ENCODE results near the gene CCDC88B.
A peak's percentile ranks its signal among the peaks of the same experiment; 100 is the strongest.

The CCDC88B gene

DNA sequence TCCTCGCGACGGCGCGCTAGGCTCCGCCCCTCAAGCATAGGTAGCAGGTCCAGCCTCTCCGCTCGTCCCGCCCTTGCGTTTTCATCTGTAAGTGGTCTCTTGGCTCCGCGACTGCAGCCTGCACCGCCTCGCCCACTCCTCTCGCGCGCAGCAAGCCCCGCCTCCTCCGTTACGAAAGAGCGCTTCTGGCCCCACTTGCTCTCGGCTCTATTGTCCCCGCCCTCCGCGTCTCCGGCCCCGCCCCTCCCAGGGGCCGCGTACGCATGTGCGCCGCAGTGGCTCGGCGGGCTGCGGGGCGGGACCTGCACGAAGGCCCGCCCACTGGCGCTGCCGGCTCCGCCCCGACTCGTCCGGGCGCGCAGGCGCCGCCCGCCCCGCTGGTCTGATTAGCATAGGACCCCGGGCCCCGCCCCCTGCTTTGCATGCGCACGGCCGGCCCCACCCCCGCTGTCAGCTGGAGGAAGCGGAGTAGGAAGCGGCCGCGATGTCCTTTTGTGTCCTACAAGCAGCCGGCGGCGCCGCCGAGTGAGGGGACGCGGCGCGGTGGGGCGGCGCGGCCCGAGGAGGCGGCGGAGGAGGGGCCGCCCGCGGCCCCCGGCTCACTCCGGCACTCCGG lies 34.8 kb upstream of the CCDC88B start, which contains the start of gene ESRRA:
TSS of gene ESRRA (plus strand) at position 450 of the 616 bp plus-strand sequence. CDS start 1,656 bp downstream, outside the sequence.
- Histone ChIP-seq H3K36me3 (ENCODE audit: insufficient read depth, low read length) (no peaks in the 10 kb centered on the region), H2AFZ (ENCODE audit: low read length) (peak within 1 kb of the TSS; percentile 79)

GRCh38 chr11:64305691-64306562 lies 34.1 kb upstream of the CCDC88B start:
- TF ChIP-seq EZH2phosphoT487 (IDR thresholded peaks at IDR 0.05; ENCODE audit: borderline replicate concordance): no peak
- TF ChIP-seq, protein P1, sequence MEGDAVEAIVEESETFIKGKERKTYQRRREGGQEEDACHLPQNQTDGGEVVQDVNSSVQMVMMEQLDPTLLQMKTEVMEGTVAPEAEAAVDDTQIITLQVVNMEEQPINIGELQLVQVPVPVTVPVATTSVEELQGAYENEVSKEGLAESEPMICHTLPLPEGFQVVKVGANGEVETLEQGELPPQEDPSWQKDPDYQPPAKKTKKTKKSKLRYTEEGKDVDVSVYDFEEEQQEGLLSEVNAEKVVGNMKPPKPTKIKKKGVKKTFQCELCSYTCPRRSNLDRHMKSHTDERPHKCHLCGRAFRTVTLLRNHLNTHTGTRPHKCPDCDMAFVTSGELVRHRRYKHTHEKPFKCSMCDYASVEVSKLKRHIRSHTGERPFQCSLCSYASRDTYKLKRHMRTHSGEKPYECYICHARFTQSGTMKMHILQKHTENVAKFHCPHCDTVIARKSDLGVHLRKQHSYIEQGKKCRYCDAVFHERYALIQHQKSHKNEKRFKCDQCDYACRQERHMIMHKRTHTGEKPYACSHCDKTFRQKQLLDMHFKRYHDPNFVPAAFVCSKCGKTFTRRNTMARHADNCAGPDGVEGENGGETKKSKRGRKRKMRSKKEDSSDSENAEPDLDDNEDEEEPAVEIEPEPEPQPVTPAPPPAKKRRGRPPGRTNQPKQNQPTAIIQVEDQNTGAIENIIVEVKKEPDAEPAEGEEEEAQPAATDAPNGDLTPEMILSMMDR (conservative IDR thresholded peaks at IDR 0.05; ENCODE audit: low read length): peak; percentile 64
- peak overlapping the region; percentile 93 for H3K4me2 ChIP-seq (ENCODE audit: low read depth, low read length, poor library complexity, severe bottlenecking)
- no peaks in the 10 kb centered on the region for H3K27me3 ChIP-seq (ENCODE audit: insufficient read depth, low read length, poor library complexity, severe bottlenecking)
- H3K4me3 ChIP-seq (ENCODE audit: low read length, poor library complexity, severe bottlenecking): peak overlapping the region; percentile 96
- H2AFZ ChIP-seq (ENCODE audit: low read length): peak overlapping the region; percentile 63
- H3K79me2 ChIP-seq (ENCODE audit: insufficient read depth, low read length): peaks cover 30% of the 10 kb centered on the region
- H3K36me3 ChIP-seq (ENCODE audit: insufficient read depth, low read length): no peaks in the 10 kb centered on the region
- peaks cover 20% of the 10 kb centered on the region for H4K20me1 ChIP-seq (ENCODE audit: insufficient read depth, low read length, poor library complexity, severe bottlenecking)
- peak overlapping the region; percentile 88 for H3K9ac ChIP-seq (ENCODE audit: low read depth, low read length, poor library complexity, severe bottlenecking)
- H3F3A ChIP-seq (ENCODE audit: low read depth): 0 out of 2 replicates have a peak, but pooled peaks cover 3% of the 10 kb centered on the region
- H3K9me3 ChIP-seq (ENCODE audit: insufficient read depth, low read depth, low read length): no peaks in the 10 kb centered on the region
- peaks cover 18% of the 10 kb centered on the region for H3K4me1 ChIP-seq (ENCODE audit: insufficient read depth, low read length, poor library complexity, severe bottlenecking)
- no peaks in the 10 kb centered on the region for H3K9me2 ChIP-seq (replicated peaks; ENCODE audit: low read depth, low read length)

More for the DNA sequence above, 34.8 kb upstream of the CCDC88B start, which contains the start of gene ESRRA:
- H4K20me1 ChIP-seq (ENCODE audit: insufficient read depth, low read length, poor library complexity, severe bottlenecking): peaks cover 19% of the 10 kb centered on the region
- 0 out of 2 replicates have a peak, but pooled peaks cover 3% of the 10 kb centered on the region for H3F3A ChIP-seq (ENCODE audit: low read depth)
- peak within 1 kb of the TSS; percentile 91 for H3K9ac ChIP-seq (ENCODE audit: low read depth, low read length, poor library complexity, severe bottlenecking)
- peak within 1 kb of the TSS; percentile 93 for H3K4me2 ChIP-seq (ENCODE audit: low read depth, low read length, poor library complexity, severe bottlenecking)
- peak within 1 kb of the TSS; percentile 96 for H3K4me3 ChIP-seq (ENCODE audit: low read length, poor library complexity, severe bottlenecking)
- no peaks in the 10 kb centered on the region for H3K27me3 ChIP-seq (ENCODE audit: insufficient read depth, low read length, poor library complexity, severe bottlenecking)
- H3K9me2 ChIP-seq (replicated peaks; ENCODE audit: low read depth, low read length): no peaks in the 10 kb centered on the region
- H3K4me1 ChIP-seq (ENCODE audit: insufficient read depth, low read length, poor library complexity, severe bottlenecking): peaks cover 24% of the 10 kb centered on the region
- no peak for TF ChIP-seq EZH2phosphoT487 (IDR thresholded peaks at IDR 0.05; ENCODE audit: borderline replicate concordance)
- TF ChIP-seq, protein P1 (conservative IDR thresholded peaks at IDR 0.05; ENCODE audit: low read length): no peak
- no peaks in the 10 kb centered on the region for H3K9me3 ChIP-seq (ENCODE audit: insufficient read depth, low read depth, low read length)
- H3K79me2 ChIP-seq (ENCODE audit: insufficient read depth, low read length): peaks cover 25% of the 10 kb centered on the region

GRCh38 chr11:64306563-64306875 lies 33.5 kb upstream of the CCDC88B start:
- H3K4me2 ChIP-seq (ENCODE audit: low read depth, low read length, poor library complexity, severe bottlenecking): peak overlapping the region; percentile 93
- H3K4me1 ChIP-seq (ENCODE audit: insufficient read depth, low read length, poor library complexity, severe bottlenecking): peaks cover 18% of the 10 kb centered on the region
- peak overlapping the region; percentile 88 for H3K9ac ChIP-seq (ENCODE audit: low read depth, low read length, poor library complexity, severe bottlenecking)
- no peaks in the 10 kb centered on the region for H3K9me2 ChIP-seq (replicated peaks; ENCODE audit: low read depth, low read length)
- no peak overlapping the region for H2AFZ ChIP-seq (ENCODE audit: low read length)
- H3K27me3 ChIP-seq (ENCODE audit: insufficient read depth, low read length, poor library complexity, severe bottlenecking): no peaks in the 10 kb centered on the region
- TF ChIP-seq, protein P1 (conservative IDR thresholded peaks at IDR 0.05; ENCODE audit: low read length): no peak
- TF ChIP-seq EZH2phosphoT487 (IDR thresholded peaks at IDR 0.05; ENCODE audit: borderline replicate concordance): no peak
- H4K20me1 ChIP-seq (ENCODE audit: insufficient read depth, low read length, poor library complexity, severe bottlenecking): peaks cover 21% of the 10 kb centered on the region
- H3F3A ChIP-seq (ENCODE audit: low read depth): 0 out of 2 replicates have a peak, but pooled peaks cover 3% of the 10 kb centered on the region
- no peaks in the 10 kb centered on the region for H3K36me3 ChIP-seq (ENCODE audit: insufficient read depth, low read length)
- peak overlapping the region; percentile 96 for H3K4me3 ChIP-seq (ENCODE audit: low read length, poor library complexity, severe bottlenecking)
- H3K9me3 ChIP-seq (ENCODE audit: insufficient read depth, low read depth, low read length): no peaks in the 10 kb centered on the region
- H3K79me2 ChIP-seq (ENCODE audit: insufficient read depth, low read length): peaks cover 34% of the 10 kb centered on the region
